Spleen (tissue), 7 donors: ENCODE measurements around the gene CIT.

Source experiments
- POLR2A ChIP-seq, 3 donors: fragments of 450-650 bp; IDR thresholded peaks; one replicate each; pipeline ENCODE4 v1.5.1; 2017; ENCODE audit warnings: antibody characterized with exemption in 3 of 3, mild to moderate bottlenecking in 1 of 3
- TF ChIP-seq, protein P1 (sequence below), 11 experiments: fragments of 200-600 bp in 7 of 11; fragments of 450-650 bp in 4 of 11; sonication (generic) in 4 of 11; IDR thresholded peaks in 8 of 11; conservative IDR thresholded peaks in 3 of 11; 1 replicate in 7 of 11; 2 replicates in 4 of 11; pipeline versions ENCODE4 v1.4.0 to v1.8.0; 2016 to 2021; ENCODE audit warnings: antibody characterized with exemption in 11 of 11, inconsistent platforms in 4 of 11, mild to moderate bottlenecking in 1 of 11
- donor health status: DM: no; HTN: no; CAD: no; lungs with moderate emphysema.
- donor health status: DM: no; HTN: no; CAD: no.
- donor health status: DM: no; HTN: no; CAD: no.

DNA sequence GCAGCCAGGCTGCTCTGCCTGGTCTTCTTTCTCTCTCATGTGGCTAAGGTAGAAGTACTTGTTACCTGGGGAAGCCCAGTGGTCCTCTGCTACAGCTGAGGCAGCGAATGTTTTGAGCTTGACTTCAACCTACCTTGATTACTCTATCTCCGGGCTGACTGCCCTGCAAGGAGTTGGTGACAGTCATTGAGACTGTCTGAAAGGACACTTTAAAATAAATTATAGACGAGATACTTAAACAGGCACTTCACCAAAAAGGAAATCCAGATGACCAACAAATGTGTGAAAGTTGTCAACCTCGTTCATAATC, 474 bp upstream of the CIT start:
- TF ChIP-seq, protein P1, sequence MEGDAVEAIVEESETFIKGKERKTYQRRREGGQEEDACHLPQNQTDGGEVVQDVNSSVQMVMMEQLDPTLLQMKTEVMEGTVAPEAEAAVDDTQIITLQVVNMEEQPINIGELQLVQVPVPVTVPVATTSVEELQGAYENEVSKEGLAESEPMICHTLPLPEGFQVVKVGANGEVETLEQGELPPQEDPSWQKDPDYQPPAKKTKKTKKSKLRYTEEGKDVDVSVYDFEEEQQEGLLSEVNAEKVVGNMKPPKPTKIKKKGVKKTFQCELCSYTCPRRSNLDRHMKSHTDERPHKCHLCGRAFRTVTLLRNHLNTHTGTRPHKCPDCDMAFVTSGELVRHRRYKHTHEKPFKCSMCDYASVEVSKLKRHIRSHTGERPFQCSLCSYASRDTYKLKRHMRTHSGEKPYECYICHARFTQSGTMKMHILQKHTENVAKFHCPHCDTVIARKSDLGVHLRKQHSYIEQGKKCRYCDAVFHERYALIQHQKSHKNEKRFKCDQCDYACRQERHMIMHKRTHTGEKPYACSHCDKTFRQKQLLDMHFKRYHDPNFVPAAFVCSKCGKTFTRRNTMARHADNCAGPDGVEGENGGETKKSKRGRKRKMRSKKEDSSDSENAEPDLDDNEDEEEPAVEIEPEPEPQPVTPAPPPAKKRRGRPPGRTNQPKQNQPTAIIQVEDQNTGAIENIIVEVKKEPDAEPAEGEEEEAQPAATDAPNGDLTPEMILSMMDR (IDR thresholded peaks at IDR 0.05 in 8 of 11, conservative IDR thresholded peaks at IDR 0.05 in 3 of 11): no peak
- TF ChIP-seq POLR2A (IDR thresholded peaks at IDR 0.05): no peak
